Measurements from ENCODE around the gene METTL1.

METTL1 gene

GRCh38 chr12:57813971-57814772, 42.3 kb upstream of the METTL1 start:
- DNase-seq (ENCODE audit: extremely low read depth, low read depth), result no peak
- no peak; the same call in 1 of the 2 replicates for TF ChIP-seq CTCF (IDR thresholded peaks at IDR 0.05; ENCODE audit: low read depth, low read length)

GRCh38 chr12:57813111-57813970, 41.4 kb upstream of the METTL1 start:
- DNase-seq (ENCODE audit: extremely low read depth, low read depth), result no peak
- no peak for TF ChIP-seq CTCF (IDR thresholded peaks at IDR 0.05; ENCODE audit: low read depth, low read length)

- DNase-seq (ENCODE audit: extremely low read depth, low read depth), result no peak
- no peak for TF ChIP-seq CTCF (IDR thresholded peaks at IDR 0.05; ENCODE audit: low read depth, low read length)
Measured at GRCh38 chr12:57811028-57811755, 39.3 kb upstream of the METTL1 start.

- no peak for TF ChIP-seq CTCF (IDR thresholded peaks at IDR 0.05; ENCODE audit: low read depth, low read length)
- DNase-seq (ENCODE audit: extremely low read depth, low read depth), result no peak
Measured at GRCh38 chr12:57810450-57810849, 38.5 kb upstream of the METTL1 start.

- no peak for DNase-seq (ENCODE audit: extremely low read depth, low read depth)
- no peak for TF ChIP-seq CTCF (IDR thresholded peaks at IDR 0.05; ENCODE audit: low read depth, low read length)
Measured at GRCh38 chr12:57809425-57809824, 37.5 kb upstream of the METTL1 start.

- TF ChIP-seq CTCF (IDR thresholded peaks at IDR 0.05; ENCODE audit: low read depth, low read length), result no peak
- no peak for DNase-seq (ENCODE audit: extremely low read depth, low read depth)
Measured at GRCh38 chr12:57808351-57808750, 36.4 kb upstream of the METTL1 start.
